HL-60 (cell line): ENCODE measurements around the gene RORC.
"Not testable (repeated sequence)": the region's sequence is repeated elsewhere in the genome, so short reads cannot be mapped to it uniquely, and the experiment has no call there.

ENCODE experiments used
- DNase-seq, 2 experiments: peaks; one replicate each; pipeline ENCODE4 v3.0.0-alpha.2; 2010 to 2020; ENCODE audit warnings: low read depth in 1 of 2, low spot score in 1 of 2
- H3K27ac ChIP-seq: fragments of 250-450 bp; sonication (Bioruptor Pico); replicated peaks from 2 replicates; pipeline ENCODE4 v1.5.1; 2020; ENCODE audit warnings: mild to moderate bottlenecking, moderate library complexity
- H3K27me3 ChIP-seq: fragments of 250-450 bp; sonication (Bioruptor Pico); 2 replicates; pipeline ENCODE4 v1.5.1; 2021; ENCODE audit warnings: mild to moderate bottlenecking, moderate library complexity; ENCODE audit not compliant: insufficient read depth, poor library complexity, severe bottlenecking
- H3K4me3 ChIP-seq: replicated peaks from 2 replicates; pipeline ENCODE4 v1.5.1; 2011; ENCODE audit warnings: mild to moderate bottlenecking, control low read depth, low read length; ENCODE audit not compliant: insufficient read depth
- CTCF ChIP-seq: IDR thresholded peaks from one replicate; pipeline ENCODE4 v1.5.1; 2011; ENCODE audit warnings: low read length, control low read depth, inconsistent platforms; ENCODE audit not compliant: insufficient read depth
- GABPA ChIP-seq: IDR thresholded peaks from 2 replicates; pipeline ENCODE4 v1.6.1; 2012; ENCODE audit warnings: low read depth
- POLR2AphosphoS5 ChIP-seq: IDR thresholded peaks from 2 replicates; pipeline ENCODE4 v1.6.1; 2012; ENCODE audit warnings: low read depth
- SPI1 ChIP-seq: IDR thresholded peaks from 2 replicates; pipeline ENCODE4 v1.6.1; 2012; ENCODE audit warnings: low read depth, mild to moderate bottlenecking, borderline replicate concordance
- TF ChIP-seq, protein P1 (sequence below): IDR thresholded peaks from 2 replicates; pipeline ENCODE4 v1.6.1; 2012; ENCODE audit warnings: low read depth; ENCODE audit not compliant: insufficient replicate concordance

RORC gene

DNA sequence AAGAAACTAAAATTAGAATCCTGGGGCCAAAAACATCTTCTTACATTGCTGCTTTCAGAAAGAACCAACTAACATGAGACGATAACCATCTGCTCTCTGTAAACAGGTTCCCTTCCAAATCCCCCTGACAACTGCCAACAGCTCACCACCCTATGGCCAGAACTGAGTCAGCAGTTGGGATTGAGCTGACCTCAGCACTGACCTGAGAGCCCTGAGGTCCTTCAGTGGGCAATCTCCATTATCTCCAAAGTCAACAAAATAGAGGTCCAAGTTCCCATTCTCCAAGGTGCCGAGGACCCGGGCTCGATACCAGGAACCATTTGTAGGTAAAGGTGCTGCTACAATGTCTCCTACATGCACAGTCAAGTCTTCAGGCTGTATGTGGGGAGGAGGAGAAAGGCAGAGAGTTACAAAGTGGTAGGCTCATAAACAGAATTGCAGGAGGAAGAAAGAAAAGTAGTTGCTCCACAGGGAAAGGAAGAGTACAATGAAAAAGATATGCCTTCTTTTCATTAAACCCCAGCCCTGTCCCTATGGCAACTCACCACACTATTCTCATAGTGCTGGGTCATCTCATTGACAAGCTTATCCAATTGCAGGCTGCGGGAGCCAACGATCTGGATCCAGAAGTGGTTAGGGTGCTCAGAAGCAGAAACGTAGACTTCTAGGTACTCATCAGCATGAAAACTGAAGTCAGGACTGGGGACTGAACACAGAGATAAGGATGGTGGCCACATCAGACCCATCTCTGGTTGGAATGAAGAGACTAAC, 55.5 kb downstream of the RORC start:
- TF ChIP-seq GABPA (no peak), SPI1 (no peak), POLR2AphosphoS5 (no peak), CTCF (no peak)
- TF ChIP-seq, protein P1, sequence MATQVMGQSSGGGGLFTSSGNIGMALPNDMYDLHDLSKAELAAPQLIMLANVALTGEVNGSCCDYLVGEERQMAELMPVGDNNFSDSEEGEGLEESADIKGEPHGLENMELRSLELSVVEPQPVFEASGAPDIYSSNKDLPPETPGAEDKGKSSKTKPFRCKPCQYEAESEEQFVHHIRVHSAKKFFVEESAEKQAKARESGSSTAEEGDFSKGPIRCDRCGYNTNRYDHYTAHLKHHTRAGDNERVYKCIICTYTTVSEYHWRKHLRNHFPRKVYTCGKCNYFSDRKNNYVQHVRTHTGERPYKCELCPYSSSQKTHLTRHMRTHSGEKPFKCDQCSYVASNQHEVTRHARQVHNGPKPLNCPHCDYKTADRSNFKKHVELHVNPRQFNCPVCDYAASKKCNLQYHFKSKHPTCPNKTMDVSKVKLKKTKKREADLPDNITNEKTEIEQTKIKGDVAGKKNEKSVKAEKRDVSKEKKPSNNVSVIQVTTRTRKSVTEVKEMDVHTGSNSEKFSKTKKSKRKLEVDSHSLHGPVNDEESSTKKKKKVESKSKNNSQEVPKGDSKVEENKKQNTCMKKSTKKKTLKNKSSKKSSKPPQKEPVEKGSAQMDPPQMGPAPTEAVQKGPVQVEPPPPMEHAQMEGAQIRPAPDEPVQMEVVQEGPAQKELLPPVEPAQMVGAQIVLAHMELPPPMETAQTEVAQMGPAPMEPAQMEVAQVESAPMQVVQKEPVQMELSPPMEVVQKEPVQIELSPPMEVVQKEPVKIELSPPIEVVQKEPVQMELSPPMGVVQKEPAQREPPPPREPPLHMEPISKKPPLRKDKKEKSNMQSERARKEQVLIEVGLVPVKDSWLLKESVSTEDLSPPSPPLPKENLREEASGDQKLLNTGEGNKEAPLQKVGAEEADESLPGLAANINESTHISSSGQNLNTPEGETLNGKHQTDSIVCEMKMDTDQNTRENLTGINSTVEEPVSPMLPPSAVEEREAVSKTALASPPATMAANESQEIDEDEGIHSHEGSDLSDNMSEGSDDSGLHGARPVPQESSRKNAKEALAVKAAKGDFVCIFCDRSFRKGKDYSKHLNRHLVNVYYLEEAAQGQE: no peak
- no peak for DNase-seq
- Histone ChIP-seq H3K4me3 (no peak overlapping the region), H3K27ac (no peak overlapping the region), H3K27me3 (no peaks in the 10 kb centered on the region)

DNA sequence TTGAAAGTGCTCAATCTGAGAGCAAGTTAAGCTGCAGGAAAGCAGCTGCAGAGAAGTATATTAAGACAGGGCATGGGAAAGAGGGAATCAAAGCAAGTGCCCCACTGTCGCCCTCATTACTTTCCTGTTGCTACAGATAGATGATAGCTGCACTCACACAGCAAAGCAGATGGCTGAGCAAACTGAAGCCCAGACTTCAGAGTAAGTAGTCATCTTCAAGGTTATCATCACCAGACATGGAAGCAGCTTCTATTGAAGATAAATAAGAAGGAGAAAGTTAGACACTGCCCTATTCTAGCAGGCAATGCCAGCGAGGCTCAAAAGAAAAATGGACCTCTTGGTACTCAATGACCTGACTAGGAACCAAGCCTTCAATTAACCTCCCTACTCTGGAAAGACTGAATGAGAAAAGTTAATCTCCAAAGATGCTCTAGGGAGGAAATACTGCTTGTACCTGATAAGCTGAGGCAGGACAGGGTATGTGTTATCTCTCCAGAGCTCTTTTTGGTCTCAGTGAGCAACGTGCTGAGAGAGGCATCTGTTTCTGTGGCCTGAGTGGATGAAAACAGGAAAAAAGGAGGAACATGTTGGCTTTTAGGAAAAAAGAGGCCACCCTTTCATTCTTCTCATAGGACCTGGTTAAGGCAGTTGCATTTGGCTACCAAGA, 57.2 kb downstream of the RORC start:
- TF ChIP-seq, protein P1: no peak
- TF ChIP-seq SPI1 (no peak), GABPA (no peak), POLR2AphosphoS5 (no peak), CTCF (no peak)
- Histone ChIP-seq H3K27ac (no peak overlapping the region), H3K4me3 (no peak overlapping the region)

DNA sequence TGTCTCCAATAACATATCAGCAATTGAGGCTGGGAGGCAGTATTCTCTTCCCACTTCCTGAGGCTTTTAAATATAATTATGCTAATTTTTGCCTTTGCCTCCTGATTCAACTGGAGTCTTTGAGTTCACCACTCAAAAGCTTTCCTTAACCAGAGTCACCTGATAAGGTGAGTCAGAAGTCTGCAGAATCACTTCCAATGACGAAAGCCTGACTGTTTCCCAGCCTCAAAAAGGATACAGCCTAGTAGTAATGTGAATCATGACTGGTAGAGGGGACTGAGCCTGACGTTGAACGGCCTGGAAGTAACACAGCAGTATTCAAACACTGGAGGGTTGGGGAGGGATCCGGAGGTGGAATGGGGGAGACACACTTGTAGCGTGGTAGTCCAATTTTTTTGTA, 57.9 kb downstream of the RORC start:
- Histone ChIP-seq H3K4me3 (no peak overlapping the region), H3K27ac (no peak overlapping the region), H3K27me3 (no peaks in the 10 kb centered on the region)
- DNase-seq: no peak
- TF ChIP-seq CTCF (no peak), POLR2AphosphoS5 (no peak), GABPA (no peak)
- TF ChIP-seq, protein P1: no peak

More for the DNA sequence above, 57.2 kb downstream of the RORC start:
- no peak for DNase-seq
- H3K27me3 ChIP-seq: no peaks in the 10 kb centered on the region

DNA sequence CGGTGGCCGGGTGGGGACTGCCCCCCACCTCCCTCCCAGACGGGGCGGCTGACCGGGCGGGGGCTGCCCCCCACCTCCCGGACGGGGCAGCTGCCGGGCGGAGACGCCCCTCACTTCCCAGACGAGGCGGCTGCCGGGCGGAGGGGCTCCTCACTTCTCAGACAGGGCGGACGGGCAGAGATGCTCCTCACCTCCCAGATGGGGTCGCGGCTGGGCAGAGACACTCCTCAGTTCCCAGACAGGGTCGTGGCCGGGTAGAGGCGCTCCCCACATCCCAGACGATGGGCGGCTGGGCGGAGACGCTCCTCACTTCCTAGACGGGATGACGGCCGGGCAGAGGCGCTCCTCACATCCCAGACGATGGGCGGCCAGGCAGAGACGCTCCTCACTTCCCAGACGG, 62.3 kb downstream of the RORC start:
- H3K27me3 ChIP-seq, H3K4me3 ChIP-seq, DNase-seq, H3K27ac ChIP-seq: not testable (repeated sequence)

- H3K27ac ChIP-seq, DNase-seq, H3K4me3 ChIP-seq, H3K27me3 ChIP-seq: not testable (repeated sequence)
These were observed 63.1 kb downstream of the RORC start for GRCh38 chr1:151768351-151769066.
